ENCODE data around the gene HLCS.
"Not testable (repeated sequence)": the region's sequence is repeated elsewhere in the genome, so short reads cannot be mapped to it uniquely, and the experiment has no call there.

Gene HLCS

GRCh38 chr21:36955783-36956182 is 10.7 kb downstream of the HLCS start:
- DNase-seq: no peak

- DNase-seq: not testable (repeated sequence)
Measured at GRCh38 chr21:36952331-36952730, 14.1 kb downstream of the HLCS start.

- no peak for DNase-seq
Measured at GRCh38 chr21:36949171-36950141, 17.0 kb downstream of the HLCS start.

DNA sequence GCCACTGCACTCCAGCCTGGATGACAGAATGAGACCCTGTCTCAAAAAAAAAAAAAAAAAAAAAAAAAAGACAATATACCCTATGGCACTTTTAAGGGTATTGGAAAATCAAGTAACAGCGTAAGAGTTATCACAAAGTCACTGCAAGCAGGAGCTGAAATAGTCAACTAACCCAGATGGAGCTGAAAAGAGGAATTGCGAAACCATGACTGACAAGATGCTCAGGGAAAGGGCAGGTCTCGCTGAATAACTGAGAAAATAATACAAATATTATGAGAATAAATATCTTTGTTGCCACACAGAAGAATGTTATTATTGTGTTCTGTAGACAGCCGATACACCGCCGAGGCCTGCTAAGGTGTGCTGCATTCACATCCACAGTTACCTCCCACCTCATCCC is 17.8 kb downstream of the HLCS start:
- no peak for DNase-seq

DNA sequence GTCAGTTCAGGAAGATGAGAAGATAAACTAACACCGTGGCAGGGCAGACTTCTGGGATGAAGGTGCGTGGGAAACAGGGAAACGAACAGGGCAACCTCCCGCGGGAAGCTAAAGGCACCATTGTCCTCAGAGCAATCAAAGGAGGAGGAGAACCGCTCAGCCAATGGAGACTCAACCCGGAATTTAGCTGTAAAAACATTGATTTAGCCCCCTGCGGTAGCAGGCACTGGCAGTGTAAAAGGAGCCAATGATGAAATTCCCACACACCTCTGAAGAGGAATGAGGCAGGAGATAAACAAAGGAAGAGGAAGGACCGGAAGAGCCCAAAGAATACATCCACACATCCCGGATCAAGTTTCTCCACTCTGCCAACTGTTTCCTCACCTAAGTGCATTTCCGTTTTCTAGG is 19.5 kb downstream of the HLCS start:
- no peak for DNase-seq

DNA sequence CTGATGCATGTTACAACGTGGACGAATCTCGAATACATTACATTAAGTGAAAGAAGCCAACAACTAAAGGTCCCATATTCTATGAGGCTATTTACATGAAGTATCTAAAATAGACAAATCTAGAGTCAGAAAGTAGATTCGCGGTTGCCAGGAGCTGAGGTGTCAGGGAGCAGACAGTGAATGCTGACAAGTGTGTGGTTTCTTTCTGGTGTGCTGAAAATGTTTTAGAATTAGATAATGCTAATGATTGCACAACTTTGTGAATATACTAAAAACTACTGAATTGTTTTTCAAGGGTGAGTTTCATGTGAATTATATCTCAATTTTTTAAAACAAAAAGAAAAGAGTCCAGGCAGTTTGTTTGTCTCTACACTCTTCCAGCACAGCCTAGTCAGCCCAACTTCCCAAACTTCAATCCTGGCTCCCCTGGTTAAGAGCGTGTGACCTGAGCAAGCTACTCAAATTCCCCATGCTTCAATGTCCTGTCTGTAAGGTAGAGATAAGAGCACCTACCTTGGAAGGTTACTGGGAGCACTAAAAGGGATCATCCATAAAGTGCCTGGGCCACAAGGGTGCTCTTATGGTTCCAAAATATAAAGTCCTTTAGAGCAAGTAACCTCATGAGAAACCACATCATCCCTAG is 20.9 kb downstream of the HLCS start:
- DNase-seq: no peak

DNA sequence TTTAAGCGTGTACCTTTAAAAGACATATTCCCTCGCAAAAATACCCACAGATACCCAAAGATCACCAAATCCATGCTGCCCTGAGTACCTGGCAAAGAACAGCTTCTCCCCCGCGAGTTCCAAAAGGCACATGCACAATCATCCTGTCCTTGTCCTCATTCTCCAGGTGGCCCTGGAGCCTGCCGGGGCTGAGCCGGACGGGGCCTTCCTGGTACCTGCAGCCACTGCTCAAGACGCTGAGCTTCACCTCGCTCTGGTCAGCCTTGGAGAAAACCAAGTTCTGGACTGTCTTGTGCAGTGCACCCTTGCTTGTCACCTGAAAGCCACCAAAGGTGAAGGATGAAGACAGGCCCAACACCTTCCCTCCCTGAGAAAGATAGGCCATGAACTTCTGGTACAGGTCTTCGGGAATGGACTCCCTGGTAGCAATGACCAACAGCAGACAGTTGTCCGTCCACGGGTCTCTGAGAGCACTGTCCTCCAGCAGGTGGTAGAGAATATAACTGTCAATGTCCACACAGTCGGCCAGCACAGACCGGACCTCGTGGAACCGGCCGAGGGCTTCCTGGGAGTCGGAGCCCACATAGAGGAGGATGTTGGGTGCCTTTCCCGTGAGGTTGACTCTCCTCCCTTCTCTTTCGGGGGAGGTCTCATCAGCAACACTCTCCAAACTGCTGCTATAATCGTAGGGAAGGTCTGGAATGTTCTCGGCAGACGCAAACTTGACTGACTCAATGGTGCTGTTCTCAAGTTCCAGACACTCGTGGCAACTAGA is 29.9 kb downstream of the HLCS start:
- DNase-seq: no peak

DNA sequence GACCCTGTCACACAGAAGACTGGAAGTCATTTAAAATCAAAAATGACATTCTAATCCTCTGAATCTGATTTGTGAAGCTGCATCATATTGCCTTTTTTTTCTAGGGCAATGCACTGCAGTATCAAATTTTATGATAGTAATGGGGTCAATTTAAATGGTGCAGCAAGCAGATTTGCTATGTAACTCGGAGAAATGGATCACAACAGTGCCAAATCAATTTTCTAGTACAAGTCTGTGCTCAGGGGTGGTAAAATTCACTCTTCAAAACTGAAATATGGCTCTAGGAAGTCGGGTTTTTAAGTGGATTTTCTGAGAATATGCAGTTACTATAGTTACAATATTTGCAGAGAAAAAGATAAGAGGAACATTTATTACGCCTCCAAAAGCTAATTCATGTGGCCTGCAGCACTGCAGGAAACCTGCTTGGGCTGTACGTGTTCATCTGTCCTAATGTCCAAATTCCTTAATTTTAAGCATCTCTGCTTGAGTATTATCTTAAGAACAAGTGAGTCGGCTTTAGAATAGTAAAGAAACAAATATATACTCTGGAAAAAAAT is 31.5 kb downstream of the HLCS start:
- no peak for DNase-seq

DNA sequence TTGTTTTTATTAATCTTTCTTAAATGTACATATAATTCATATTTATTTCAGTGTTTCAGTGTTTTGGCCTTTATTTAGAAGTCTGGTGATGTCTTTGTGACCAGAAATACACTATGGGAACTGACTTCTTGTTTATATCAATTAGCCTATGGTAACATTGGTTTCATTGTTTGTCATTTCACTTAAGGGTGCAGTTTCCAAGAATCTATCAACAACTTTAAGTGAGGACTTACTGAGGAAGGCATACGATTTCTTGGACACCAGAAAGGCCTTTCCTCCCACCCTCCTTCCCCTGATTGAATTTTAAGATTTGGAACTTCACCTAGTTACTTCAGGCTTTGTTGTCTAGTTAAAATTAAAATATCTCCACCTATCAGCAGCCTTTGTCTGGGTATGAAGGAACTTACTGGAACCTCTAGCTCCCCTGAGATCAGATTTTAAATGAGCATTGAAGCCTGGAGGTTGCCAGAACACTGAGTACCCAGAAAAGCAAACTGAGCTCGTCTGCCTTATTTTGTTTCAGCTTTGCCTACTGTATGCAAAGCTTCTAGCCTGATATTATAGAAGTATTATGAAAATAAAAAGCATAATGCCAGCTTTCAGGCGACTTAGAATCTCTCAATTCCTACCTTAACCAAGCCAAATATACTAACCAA is 34.2 kb downstream of the HLCS start:
- DNase-seq: no peak

DNA sequence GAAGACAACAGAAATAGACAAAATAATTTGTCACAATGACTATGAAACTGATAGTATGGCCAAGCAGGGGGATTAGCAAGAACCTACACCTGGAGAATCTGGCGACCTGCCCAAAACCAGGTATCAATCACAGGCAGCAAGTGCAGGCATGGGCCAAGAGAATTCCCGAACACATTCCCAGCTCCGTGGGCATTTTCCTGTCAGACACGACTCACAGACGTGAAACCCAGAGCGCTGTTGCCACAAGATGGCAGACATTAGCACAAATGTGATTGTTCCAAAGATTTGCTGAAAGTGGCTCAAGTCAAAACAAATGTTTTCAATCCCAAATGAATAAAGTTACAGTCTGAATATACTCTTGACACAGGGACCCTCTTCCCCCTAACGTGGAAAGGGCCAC is 36.8 kb downstream of the HLCS start:
- DNase-seq: no peak

- DNase-seq: no peak
Measured at GRCh38 chr21:36928960-36929359, 37.5 kb downstream of the HLCS start.

DNA sequence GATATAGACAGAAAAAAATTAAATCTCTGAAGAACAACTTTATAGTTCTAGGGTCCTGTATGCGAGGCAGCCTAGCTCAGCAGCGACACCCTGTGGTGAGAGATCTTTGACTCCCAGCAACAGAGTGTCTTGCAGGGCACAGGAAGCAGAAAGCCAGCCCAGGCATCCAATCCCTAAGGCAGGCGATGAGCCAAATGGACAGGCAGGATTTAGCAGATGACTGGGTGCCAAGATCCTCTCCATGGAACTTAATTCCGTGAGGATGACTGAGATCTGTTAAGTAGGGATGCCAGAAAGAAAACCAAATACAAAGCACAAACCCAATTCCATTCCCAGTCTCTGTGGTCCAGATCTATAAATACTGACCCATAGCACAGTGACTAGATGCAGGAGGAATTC is 38.8 kb downstream of the HLCS start:
- DNase-seq: peak; percentile 57

GRCh38 chr21:36926989-36927718 is 39.3 kb downstream of the HLCS start:
- no peak for DNase-seq

DNA sequence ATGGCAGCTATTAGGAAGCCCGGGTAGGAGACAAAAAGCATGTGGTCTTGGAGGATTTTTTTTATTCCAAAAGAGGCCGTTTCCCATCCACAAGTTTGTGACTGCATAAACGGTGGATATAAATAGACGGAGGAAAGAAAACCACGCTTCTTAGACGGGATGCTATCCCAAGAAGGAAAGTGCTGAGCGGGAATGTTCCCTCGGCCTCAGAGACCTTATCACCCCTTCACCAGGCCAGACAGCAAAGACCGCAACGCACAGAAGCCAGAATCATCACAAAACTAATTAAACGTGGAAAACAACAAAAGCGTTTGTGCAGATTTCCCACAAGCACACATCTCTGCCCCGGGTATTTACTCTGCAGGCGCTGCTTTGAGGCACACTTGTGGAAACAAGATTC is 43.2 kb downstream of the HLCS start:
- no peak for DNase-seq

DNA sequence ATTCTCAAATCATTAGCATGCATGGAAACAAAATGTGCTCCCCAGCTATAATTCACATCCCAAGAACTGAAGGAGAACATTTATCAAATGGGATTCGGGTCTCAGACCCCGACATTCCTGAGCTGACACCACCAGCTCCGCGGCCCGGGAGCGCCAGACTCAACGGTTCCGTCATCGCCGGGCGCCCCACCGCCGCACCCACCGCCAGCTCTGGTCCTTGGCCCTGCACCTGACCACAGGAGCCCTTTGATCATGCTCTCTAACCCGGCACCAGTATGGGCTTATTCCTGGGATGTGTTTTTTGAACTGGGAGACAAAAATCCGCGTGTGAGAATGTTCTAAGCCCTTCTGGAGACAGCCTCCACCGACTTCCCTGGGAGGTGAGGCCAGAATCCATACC is 43.6 kb downstream of the HLCS start:
- DNase-seq: no peak

GRCh38 chr21:36918291-36918690 is 48.2 kb downstream of the HLCS start:
- DNase-seq: no peak

- DNase-seq: no peak
Measured at GRCh38 chr21:36917471-36918158, 48.9 kb downstream of the HLCS start.

DNA sequence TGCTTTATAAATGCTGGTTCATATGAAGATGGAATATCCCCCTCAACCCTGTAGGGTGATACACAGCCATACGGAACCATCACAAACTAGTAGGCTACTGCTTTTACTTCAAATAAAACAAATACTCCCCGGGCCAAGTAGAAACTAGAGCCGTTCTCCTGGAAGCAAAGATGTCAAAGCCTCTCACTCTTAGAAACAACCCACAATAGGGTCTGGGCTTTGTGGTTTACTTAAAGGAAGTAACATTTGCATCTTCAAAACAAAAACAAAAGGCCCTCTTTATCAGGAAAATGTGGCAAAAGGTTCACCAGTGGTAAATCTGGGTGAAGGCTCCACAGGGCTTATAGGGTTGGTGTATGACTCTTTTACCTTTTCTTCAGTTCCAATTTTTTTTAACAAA is 49.8 kb downstream of the HLCS start:
- DNase-seq: no peak

- no peak for DNase-seq
Measured at GRCh38 chr21:36915696-36916245, 50.7 kb downstream of the HLCS start.

GRCh38 chr21:36915014-36915695 is 51.3 kb downstream of the HLCS start:
- DNase-seq: no peak

All from activated T-cell treated with anti-CD3 and anti-CD28 coated beads for 4 hours (primary cell).